ENCODE measurements around the gene MRPL49. TPM values are rescaled to one million over a fixed set of nuclear protein-coding genes. Genes with fewer than 3 reads are reported as not detected.

The MRPL49 gene
- total and polyA plus RNA-seq, 2 of the 13 experiments (the other 11 are each of a cell fraction or from before 2014, with no cell fraction given): 39.2 to 53.3 TPM

GRCh38 chr11:65165410-65166317, 43.5 kb downstream of the MRPL49 start (continued):
- TF ChIP-seq ZBTB7B (CRISPR knock-in tag; IDR thresholded peaks at IDR 0.05): peak; percentile 66; the same call in 1 of the 2 replicates
- no peak for TF ChIP-seq RARG (CRISPR knock-in tag; IDR thresholded peaks at IDR 0.05; ENCODE audit: low read depth)
- TF ChIP-seq ZIK1 (CRISPR knock-in tag; IDR thresholded peaks at IDR 0.05; ENCODE audit: borderline replicate concordance, low read depth): no peak
- TF ChIP-seq ARID4A (CRISPR knock-in tag; IDR thresholded peaks at IDR 0.05; ENCODE audit: borderline replicate concordance): peak; percentile 47; the same call in 1 of the 2 replicates
- peak; percentile 91 for TF ChIP-seq ZNF781 (CRISPR knock-in tag; IDR thresholded peaks at IDR 0.05; ENCODE audit: borderline replicate concordance, not compliant biosample characterization)
- TF ChIP-seq RFX5 (IDR thresholded peaks at IDR 0.05; ENCODE audit: low read depth, low read length): no peak
- peak; percentile 33 for TF ChIP-seq TEAD3 (CRISPR knock-in tag; optimal IDR thresholded peaks at IDR 0.05; ENCODE audit: borderline replicate concordance)
- TF ChIP-seq ARNTL (CRISPR knock-in tag; IDR thresholded peaks at IDR 0.05): no peak
- 0 out of 2 replicates have a peak, but pooled peaks have one; percentile 37 for TF ChIP-seq ZNF788 (CRISPR knock-in tag; IDR thresholded peaks at IDR 0.05; ENCODE audit: borderline replicate concordance)
- TF ChIP-seq ZZZ3 (CRISPR knock-in tag; IDR thresholded peaks at IDR 0.05; ENCODE audit: borderline replicate concordance): no peak
- TF ChIP-seq ZFP37 (CRISPR knock-in tag; IDR thresholded peaks at IDR 0.05; ENCODE audit: borderline replicate concordance): no peak
- 0 out of 2 replicates have a peak, but pooled peaks have one; percentile 18 for TF ChIP-seq ZNF335 (CRISPR knock-in tag; IDR thresholded peaks at IDR 0.05)
- peak; percentile 69; the same call in 1 of the 2 replicates for TF ChIP-seq TFDP1 (CRISPR knock-in tag; IDR thresholded peaks at IDR 0.05; ENCODE audit: borderline replicate concordance)
- peak; percentile 54 for TF ChIP-seq RARA (CRISPR knock-in tag; IDR thresholded peaks at IDR 0.05)
- no peak for TF ChIP-seq PLRG1 (conservative IDR thresholded peaks at IDR 0.05)
- TF ChIP-seq KLF6 (CRISPR knock-in tag; IDR thresholded peaks at IDR 0.05): no peak
- peak; percentile 43 for TF ChIP-seq MAFF (IDR thresholded peaks at IDR 0.05; ENCODE audit: low read depth, low read length)
- no peak for TF ChIP-seq PRPF4 (IDR thresholded peaks at IDR 0.05; ENCODE audit: low read depth, low read length, poor library complexity, severe bottlenecking)
- peak; percentile 77 for TF ChIP-seq FOXJ3 (CRISPR knock-in tag; IDR thresholded peaks at IDR 0.05; ENCODE audit: borderline replicate concordance)
- TF ChIP-seq IKZF5 (CRISPR knock-in tag; IDR thresholded peaks at IDR 0.05): peak; percentile 48; the same call in 1 of the 2 replicates
- TF ChIP-seq RFX1 (IDR thresholded peaks at IDR 0.05): no peak
- TF ChIP-seq SRSF4 (IDR thresholded peaks at IDR 0.05; ENCODE audit: low read depth, low read length, poor library complexity, severe bottlenecking): no peak
- no peak for TF ChIP-seq SMYD3 (CRISPR knock-in tag; IDR thresholded peaks at IDR 0.05)

All from HepG2 (cell line).